Germinal center (tissue), 1 donor: ENCODE data around the gene GPC6.

Experiments used
- DNase-seq: peaks from one replicate; pipeline ENCODE4 v3.0.0; 2012; ENCODE audit warnings: mixed read lengths, low spot score

Gene GPC6

DNA sequence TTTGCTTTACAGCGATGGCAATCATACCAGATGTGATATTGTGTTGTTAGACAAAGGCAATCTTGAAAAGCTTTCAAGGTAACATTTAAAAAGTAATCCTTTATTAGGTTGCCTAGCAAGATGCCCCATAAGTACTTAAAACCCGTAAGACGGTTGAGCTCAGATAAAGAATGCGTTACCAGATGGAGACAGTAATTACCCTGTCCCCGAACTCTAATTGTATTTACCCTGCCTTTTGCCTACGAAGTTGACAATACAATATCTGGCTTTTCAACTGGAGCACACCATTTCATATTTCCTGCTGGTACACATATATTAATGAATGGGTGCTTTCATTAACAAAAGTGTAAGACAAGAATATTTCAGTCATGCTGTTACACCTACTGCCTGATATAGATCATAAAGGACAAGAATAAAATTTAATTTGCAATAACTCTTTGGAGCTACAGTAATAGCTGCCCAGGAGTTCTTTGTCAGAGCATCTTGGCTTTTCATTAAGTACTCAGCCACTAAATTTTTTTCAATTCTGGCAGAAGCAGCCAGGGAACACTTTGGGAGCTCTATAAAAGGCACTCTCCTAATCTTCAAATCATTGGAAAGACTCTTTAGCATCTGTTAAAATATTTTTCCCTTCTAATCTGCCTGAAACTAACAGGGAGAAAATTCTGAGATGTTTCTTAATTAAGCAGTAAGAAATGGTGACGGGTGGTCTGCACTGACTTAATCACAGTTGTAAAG is 1189.1 kb downstream of the GPC6 start:
- no peak for DNase-seq

DNA sequence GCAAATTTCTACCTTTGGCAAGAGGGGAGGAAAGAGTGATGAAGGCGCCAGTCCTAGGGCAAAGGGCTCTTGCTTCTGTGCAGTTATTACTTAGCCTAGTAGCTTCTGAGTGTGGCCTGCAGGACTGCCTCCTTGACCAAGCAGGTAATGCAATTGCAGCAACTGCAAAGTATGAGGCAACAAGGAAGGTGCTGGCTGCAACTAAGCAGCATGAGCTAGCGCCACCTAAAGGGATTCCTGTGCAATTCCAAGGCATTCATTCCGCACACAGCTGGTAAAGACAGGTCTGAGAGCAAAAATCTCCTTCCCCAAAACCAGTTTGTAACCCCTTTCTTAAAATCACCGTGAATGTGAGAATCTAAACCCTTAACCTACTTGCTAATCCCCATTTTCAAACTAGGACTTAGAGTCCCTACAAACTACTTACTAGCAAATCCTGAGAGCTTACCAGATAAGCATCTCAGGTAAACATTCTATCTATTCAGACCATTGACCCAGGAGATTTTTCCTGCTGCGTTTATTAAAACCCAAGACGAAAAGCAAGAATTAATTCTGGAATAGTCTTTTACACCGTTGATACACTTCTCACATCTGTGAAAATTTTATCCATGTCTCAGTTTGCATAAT is 1190.0 kb downstream of the GPC6 start:
- no peak for DNase-seq

DNA sequence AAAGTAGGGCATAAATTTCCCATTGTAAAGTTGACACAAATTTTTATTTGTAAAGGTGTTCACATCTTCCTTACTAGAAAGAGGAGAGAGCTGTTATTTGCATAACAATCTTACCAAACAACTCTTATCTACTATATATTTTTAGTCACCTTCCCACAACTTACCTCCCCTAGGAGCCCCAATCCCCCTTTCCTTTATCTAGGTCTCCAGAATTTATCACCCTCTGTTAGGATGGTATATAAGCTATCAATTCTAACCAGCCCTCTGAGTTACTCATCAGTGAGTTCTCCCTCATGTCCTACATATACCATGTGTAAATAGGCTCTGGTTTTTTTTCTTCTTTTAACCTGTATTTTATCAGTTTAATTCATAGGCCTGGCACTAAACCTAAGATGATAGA is 1190.7 kb downstream of the GPC6 start:
- DNase-seq, result no peak

- no peak for DNase-seq
Measured at GRCh38 chr13:94419304-94419924, 1192.8 kb downstream of the GPC6 start.

GRCh38 chr13:94419925-94420305 is 1193.3 kb downstream of the GPC6 start:
- DNase-seq, result no peak

DNA sequence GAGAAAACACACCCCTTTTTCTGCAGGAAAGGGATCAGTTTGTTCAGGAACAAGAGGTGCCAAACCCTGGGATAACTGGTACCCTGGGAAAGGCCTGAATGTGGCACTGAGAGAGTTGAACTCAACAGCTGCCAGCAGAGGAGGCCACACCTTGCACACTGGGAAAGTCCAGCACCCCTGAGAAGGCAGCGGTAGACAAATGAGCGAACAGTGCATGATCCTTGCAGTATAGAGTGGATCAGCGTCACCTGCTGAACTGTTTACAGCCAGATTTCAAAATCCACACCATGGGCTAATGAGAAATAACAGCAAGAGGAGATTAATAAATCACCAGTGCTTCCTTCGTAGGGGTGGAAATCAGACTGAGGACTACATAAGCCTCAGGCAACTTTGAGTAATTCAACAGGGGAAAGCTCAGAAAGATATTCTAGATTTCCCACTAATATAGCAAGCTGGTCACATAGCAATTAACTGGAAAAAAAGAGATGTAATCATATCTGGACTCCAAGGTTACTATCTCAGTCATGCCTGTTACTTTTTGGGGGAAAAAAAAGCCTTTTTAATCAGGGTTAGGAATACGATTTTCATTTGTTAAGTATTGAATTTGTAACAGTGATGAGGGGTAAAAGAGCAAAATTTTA is 1200.8 kb downstream of the GPC6 start:
- DNase-seq, result no peak

DNA sequence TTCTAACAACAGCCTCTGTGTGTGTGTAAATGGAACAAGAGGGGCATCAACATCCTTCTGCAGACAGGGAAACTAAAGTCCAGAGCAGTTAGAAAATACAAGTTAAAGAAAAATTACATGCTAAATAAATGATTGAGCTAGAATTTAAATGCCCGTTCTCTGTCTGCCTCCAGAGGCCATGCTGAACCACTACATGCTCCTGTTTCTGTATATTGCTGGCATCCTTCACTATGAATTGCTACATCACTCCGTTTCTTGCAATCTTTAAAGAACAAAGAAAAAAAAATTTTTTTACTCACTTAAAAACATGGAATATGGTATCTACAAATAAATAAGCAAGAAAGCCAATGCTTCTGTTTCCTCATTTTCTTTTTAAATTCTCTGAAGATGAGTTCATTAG is 1205.0 kb downstream of the GPC6 start:
- DNase-seq, result no peak

DNA sequence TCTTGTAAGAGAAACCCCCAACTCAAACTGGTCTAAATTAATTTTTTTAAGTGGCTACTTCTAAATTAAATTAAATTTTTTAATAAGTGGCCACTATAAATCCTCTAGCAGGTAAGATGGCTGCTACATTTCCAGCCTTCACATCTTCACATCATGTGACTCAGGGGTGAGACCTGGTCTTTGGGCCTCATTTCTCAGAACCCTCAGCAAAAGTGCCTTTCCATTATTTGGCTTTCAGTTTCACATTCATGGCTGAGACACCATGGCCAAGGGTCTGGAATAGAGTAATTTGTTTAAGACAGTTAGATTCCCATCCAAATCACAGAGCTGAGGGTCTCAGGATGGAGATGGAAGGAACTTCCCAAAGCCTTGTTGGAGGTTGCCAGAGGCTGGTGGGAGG is 1205.4 kb downstream of the GPC6 start:
- no peak for DNase-seq

DNA sequence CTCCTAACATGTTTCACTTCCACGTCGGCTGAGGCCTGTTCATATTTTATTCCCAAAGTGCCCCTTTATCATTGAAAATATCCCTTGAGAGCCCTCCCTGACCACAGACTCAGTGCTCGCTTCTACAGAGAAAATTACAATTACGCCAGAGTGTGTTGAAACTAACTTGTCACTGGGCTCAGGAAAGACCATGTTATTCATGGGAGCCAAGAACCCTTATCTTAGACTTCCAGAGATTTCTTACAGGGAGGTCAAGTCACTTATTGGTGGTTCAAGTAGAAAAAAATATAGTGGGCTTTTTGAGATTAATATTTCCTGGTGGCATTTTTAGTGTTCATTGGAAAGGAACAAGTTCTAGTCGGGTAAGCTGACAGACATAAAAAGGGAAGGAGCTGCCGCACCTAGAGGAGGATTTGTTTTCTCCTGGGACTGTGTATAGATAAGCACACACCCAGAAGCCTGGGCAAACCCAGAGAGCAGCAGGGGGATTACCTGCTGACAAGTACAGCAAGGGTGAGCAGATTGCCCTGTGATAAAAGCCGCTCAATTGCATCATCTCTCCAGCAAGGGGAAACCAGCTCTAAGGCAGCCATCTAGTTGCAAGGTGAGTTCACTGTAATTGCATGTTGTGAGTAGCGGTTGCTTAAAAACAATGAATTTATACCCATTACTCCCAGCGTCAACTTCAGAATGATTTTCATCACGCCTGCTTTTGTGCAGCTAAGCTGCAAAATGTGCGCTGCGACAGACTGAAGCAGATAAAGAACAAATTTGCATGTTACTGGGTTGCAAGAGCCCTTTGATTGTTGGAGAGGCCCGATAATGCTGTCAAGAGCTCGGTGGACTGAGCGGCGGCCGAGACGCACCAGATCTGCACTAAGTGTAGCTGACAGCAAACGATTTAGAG is 1206.7 kb downstream of the GPC6 start:
- DNase-seq, result peak; percentile 4

DNA sequence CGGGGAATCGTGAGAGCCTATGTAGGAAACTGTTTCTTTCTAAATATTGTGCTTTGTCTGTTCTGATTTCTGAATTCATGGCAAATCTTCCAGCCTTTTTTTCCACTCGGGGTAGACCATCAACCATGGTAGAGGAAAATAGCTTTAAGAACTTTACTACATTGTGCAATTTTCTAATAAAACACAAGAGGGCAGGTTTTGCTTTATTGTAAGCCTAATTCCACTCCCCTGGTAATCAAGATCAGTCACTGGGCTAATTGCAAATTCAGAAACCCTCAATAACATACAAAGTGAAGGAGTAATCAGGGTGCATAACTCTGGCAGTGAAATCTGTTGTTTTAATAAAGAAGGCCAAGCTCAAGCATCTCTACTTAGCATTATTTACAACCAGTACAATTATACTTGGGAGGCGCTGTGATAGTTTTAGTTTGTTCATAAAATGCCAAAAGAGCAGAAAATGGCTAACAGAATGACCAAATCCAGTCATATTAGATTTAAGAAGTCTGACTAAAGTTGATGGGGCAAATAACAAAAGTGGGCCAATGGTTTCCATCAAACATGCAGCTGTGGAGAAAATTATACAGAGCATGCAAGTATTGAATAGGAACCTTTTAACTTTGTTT is 1209.1 kb downstream of the GPC6 start:
- DNase-seq, result peak; percentile 43

GRCh38 chr13:94444826-94445225 is 1218.2 kb downstream of the GPC6 start:
- DNase-seq, result no peak

DNA sequence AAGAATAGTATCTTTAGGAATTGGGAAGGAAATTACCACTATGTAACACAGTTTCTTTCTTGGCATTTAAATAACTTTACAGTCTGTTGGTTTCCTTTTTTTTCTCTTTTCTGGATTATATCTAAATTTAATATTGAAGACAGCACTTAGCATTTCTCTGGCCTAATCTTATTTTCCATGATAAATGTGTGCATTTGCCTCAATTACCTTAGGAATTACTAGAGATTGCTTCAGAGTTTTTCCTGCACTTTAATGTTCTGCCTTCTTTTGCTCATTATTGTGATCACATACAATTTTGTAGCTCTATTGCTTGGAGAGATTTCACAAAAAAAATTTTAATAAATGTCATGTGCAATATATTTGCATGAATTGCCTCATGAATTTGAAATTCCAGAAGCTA is 1227.7 kb downstream of the GPC6 start:
- no peak for DNase-seq

GRCh38 chr13:94454906-94455305 is 1228.3 kb downstream of the GPC6 start:
- no peak for DNase-seq

DNA sequence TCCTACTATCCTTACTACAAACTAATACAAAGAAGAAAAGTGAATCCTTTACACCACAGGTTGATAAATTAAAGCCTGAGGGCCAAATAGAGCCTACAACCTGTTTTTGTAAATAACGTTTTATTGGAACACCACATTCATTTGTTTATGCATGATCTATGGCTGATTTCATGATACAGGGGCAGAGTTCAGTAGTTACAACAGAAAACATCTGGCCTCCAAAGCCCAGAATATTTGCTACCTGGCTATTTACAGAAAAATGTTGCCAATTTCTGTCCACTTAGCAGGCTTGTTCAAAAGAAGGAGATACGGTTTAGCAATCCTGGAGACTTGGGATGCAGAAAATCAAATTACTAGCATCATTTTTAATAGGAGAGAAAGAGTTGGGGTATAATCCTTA is 1228.8 kb downstream of the GPC6 start:
- DNase-seq, result no peak
